SH-SY5Y (cell line): Measurements from ENCODE around the gene SLAMF8.

Experiments
- GATA2 ChIP-seq: IDR thresholded peaks from 2 replicates; pipeline ENCODE4 v1.6.1; 2011; ENCODE audit warnings: mild to moderate bottlenecking, low read depth, low read length
- GATA3 ChIP-seq: IDR thresholded peaks from 2 replicates; pipeline ENCODE4 v1.6.1; 2011; ENCODE audit warnings: low read depth, mild to moderate bottlenecking, low read length, moderate library complexity

SLAMF8 gene

GRCh38 chr1:159854116-159854692 is 27.5 kb downstream of the SLAMF8 start:
- no peak for TF ChIP-seq GATA3
- no peak for TF ChIP-seq GATA2

- TF ChIP-seq GATA3: no peak
- no peak for TF ChIP-seq GATA2
Measured at GRCh38 chr1:159854693-159855192, 28.1 kb downstream of the SLAMF8 start.

GRCh38 chr1:159855709-159856108 is 29.0 kb downstream of the SLAMF8 start:
- no peak for TF ChIP-seq GATA3
- TF ChIP-seq GATA2: no peak

- TF ChIP-seq GATA3 (no peak), GATA2 (no peak)
Measured at GRCh38 chr1:159856576-159856975, 29.9 kb downstream of the SLAMF8 start.

GRCh38 chr1:159857889-159858288 is 31.2 kb downstream of the SLAMF8 start:
- TF ChIP-seq GATA3: no peak
- no peak for TF ChIP-seq GATA2

GRCh38 chr1:159859767-159860322 is 33.2 kb downstream of the SLAMF8 start:
- TF ChIP-seq GATA2 (no peak), GATA3 (no peak)

GRCh38 chr1:159860456-159860855 is 33.8 kb downstream of the SLAMF8 start:
- TF ChIP-seq GATA3: no peak
- TF ChIP-seq GATA2: peak; percentile 69

- TF ChIP-seq GATA2 (no peak), GATA3 (no peak)
Measured at GRCh38 chr1:159861218-159861617, 34.5 kb downstream of the SLAMF8 start.

GRCh38 chr1:159862031-159862430 is 35.4 kb downstream of the SLAMF8 start:
- TF ChIP-seq GATA3 (no peak), GATA2 (no peak)

GRCh38 chr1:159862557-159862956 is 35.9 kb downstream of the SLAMF8 start, which contains the start of gene VSIG8:
VSIG8 (minus strand) TSS chr1:159862657; CDS start chr1:159862521, 136 bp downstream.
- TF ChIP-seq GATA2: no peak
- no peak for TF ChIP-seq GATA3

- TF ChIP-seq GATA2 (no peak), GATA3 (no peak)
Measured at GRCh38 chr1:159864262-159864661, 37.6 kb downstream of the SLAMF8 start.

- no peak for TF ChIP-seq GATA2
- no peak for TF ChIP-seq GATA3
Measured at GRCh38 chr1:159866066-159866465, 39.4 kb downstream of the SLAMF8 start.

- TF ChIP-seq GATA2: no peak
- TF ChIP-seq GATA3: no peak
Measured at GRCh38 chr1:159866905-159867663, 40.4 kb downstream of the SLAMF8 start.

GRCh38 chr1:159867664-159868026 is 41.0 kb downstream of the SLAMF8 start:
- TF ChIP-seq GATA3 (no peak), GATA2 (no peak)

GRCh38 chr1:159868766-159869165 is 42.1 kb downstream of the SLAMF8 start:
- TF ChIP-seq GATA3: no peak
- TF ChIP-seq GATA2: no peak

- TF ChIP-seq GATA2 (no peak), GATA3 (no peak)
Measured at GRCh38 chr1:159869173-159869572, 42.5 kb downstream of the SLAMF8 start.
